Dedifferentiated amniotic fluid mesenchymal stem cell (primary cell): ENCODE measurements around the gene ACBD4.
"Not testable (repeated sequence)": the region's sequence is repeated elsewhere in the genome, so short reads cannot be mapped to it uniquely, and the experiment has no call there.

Experiments used
- DNase-seq: peaks from one replicate; pipeline ENCODE4 v3.0.0-alpha.2; 2016; ENCODE audit errors: extremely low spot score

Gene ACBD4

DNA sequence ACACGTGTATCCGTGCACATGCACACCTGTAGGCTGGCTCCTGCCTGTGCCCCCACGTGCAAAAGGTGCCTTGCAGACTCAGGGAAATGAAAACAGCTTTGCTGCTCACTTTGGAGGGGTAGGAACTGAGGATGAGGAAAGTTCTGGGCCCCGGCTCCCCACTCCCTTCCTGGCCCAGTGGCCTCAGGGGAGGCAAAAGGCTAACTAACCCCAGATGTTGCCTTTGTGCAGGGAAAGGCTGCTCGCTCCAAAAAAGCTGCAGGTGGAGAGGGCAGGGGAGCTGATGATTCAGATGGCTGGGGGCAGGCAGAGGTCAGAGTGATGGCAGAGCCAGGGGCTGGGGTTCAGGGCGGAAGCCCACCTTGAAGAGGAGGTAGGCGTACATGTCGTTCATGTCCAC, 15.5 kb upstream of the ACBD4 start:
- DNase-seq, result no peak

- no peak for DNase-seq
Observed at GRCh38 chr17:45120558-45120957, 14.9 kb upstream of the ACBD4 start.

- DNase-seq, result no peak
Observed at GRCh38 chr17:45121055-45121454, 14.4 kb upstream of the ACBD4 start.

- no peak for DNase-seq
Observed at GRCh38 chr17:45123076-45123770, 12.3 kb upstream of the ACBD4 start.

GRCh38 chr17:45123930-45124796, 11.3 kb upstream of the ACBD4 start:
- DNase-seq, result peak; percentile 74

- not testable (repeated sequence) for DNase-seq
Observed at GRCh38 chr17:45124797-45125122, 10.7 kb upstream of the ACBD4 start.

GRCh38 chr17:45125509-45125908, 10.0 kb upstream of the ACBD4 start:
- DNase-seq, result no peak

DNA sequence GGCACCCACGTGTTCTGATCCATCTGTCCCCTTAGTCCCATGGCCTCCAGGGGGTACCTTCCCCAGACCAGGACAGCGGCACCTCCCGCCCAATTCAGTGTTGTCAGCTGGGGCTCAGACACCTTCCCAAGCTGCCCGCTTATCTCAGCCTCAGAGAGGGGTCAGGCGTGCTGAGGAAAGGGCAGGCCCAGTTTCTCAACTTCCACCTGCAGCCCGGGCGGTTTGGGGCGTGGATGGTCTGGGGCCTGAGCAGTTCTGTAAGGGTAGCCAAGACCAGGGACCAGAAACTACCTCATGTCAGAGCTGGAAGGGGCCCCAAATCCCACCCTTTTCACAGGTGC, 8.3 kb upstream of the ACBD4 start:
- no peak for DNase-seq

- peak; percentile 34 for DNase-seq
Observed at GRCh38 chr17:45127548-45128300, 7.8 kb upstream of the ACBD4 start.

- DNase-seq, result no peak
Observed at GRCh38 chr17:45128331-45128730, 7.2 kb upstream of the ACBD4 start.

DNA sequence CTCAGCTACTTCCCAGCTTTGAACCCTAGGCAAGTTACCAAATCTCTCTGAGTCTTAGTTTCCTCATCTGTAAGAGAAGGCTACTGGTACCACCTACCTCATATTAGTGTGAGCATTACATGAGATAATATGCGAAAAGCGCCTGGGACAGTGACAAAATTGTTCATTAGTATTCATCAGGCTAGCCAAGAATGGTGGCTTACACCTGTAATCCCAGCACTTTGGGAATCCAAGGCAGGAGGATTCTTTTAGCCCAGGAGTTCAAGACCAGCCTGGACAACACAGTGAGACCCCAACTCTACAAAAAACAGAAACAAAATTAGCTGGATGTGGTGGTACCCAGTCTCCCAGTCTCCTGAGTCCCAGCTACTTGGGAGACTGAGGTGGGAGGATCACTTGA, 6.5 kb upstream of the ACBD4 start:
- no peak for DNase-seq

GRCh38 chr17:45129426-45129939, 6.0 kb upstream of the ACBD4 start:
- DNase-seq, result peak; percentile 87

- no peak for DNase-seq
Observed at GRCh38 chr17:45129940-45130680, 5.4 kb upstream of the ACBD4 start.

GRCh38 chr17:45130681-45131615, 4.5 kb upstream of the ACBD4 start:
- DNase-seq, result no peak

GRCh38 chr17:45131616-45132319, 3.7 kb upstream of the ACBD4 start:
- DNase-seq, result no peak

- DNase-seq, result no peak
Observed at GRCh38 chr17:45132320-45132571, 3.2 kb upstream of the ACBD4 start, which contains the start of gene PLCD3. Gene PLCD3 (minus strand): TSS chr17:45132515. CDS start chr17:45132410, 105 bp downstream.

DNA sequence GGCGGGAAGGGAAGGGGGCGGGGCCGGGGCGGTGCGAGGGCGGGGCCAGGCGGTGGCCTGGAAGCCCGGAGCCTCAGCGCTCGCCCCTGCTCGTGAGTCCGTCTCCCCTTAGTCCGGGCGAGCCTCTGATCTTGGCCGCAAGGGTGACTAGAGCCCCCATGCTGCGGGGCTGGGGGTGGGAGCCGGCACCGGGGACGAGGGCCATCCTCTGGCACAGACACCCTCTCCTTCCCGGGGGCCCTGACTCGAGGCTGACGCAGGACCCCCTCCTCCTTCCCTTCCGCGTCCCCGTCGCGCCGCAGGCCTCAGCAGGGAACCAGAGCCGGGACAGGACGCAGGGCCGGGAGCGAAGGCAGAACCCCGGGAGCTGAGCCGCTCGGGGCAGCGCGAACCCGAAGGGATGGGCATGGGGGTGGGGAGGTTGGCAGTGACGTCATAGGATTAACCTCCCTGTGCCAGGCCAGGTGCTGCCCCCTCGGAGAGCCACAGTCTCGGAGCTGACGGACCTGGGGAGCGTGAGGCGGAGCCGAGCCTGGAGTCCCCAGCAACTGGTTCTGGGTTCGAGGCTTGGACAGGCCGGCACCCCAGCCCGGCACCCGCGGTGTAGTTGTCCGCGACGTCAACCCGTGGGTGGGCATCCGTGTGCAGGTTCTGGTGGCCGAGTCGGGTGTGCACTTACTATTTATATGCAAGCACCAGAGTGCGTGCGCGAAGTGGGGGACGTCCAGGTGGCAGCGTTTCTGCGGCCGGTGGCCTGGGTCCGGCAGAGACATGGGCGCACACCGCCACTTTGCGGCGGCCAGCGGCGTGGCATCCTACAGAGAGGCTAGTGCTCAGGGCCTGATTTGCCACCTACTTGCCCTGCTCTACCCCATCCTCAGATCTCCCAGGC, 2.7 kb upstream of the ACBD4 start:
- peak; percentile 54 for DNase-seq

DNA sequence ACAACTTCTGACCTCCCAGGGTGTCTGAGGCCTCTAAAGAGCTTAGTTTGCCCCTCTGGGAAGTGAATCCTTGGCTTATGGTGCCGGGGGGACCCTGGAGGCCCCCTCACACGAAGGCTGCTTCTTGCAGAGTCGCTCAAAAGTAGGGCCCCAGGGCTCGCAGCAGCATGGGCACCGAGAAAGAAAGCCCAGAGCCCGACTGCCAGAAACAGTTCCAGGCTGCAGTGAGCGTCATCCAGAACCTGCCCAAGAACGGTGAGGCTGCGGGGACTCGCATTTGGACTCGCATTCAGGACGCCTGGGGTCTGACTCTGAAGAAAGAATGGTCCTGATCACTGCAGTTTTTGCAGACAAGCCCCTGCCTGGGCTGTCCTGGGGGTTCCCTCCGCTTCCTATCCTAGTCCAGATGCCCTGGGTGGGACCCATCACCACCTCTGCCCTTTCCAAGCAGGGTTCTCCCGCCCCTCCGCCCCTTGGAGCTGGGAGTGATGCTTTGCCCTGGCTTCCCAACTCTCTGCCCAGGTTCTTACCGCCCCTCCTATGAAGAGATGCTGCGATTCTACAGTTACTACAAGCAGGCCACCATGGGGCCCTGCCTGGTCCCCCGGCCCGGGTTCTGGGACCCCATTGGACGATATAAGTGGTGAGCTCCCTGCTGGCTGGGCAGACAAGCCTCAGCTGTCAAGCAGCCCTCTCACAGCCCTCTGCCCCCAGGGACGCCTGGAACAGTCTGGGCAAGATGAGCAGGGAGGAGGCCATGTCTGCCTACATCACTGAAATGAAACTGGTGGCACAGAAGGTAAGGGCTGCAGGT, 698 bp downstream of the ACBD4 start:
- no peak for DNase-seq
